Measurements from ENCODE around the gene PROM2.

- TF ChIP-seq CTCF (IDR thresholded peaks at IDR 0.05; ENCODE audit: low read depth, low read length, missing input control): no peak
- TF ChIP-seq YY1 (IDR thresholded peaks at IDR 0.05): no peak
- no peak for TF ChIP-seq RXRA (IDR thresholded peaks at IDR 0.05)
- TF ChIP-seq JUND (IDR thresholded peaks at IDR 0.05): no peak
These were observed 55.9 kb downstream of the PROM2 start for GRCh38 chr2:95329891-95330793.

Measured in liver (tissue), 3 donors.